ENCODE results near the gene PLA2G6. TPM values are rescaled to one million over a fixed set of nuclear protein-coding genes. Genes with fewer than 3 reads are reported as not detected.

Gene PLA2G6
- total RNA-seq, 1 donor: 19.7 TPM

GRCh38 chr22:38220163-38220562 is 38.5 kb upstream of the PLA2G6 start:
- H3K9me3 ChIP-seq (ENCODE audit: low read depth, low read length): no peaks in the 10 kb centered on the region
- peaks cover 19% of the 10 kb centered on the region for H3K4me1 ChIP-seq (ENCODE audit: insufficient read depth, low read length)
- H3K27me3 ChIP-seq (ENCODE audit: insufficient read depth, low read length): no peaks in the 10 kb centered on the region
- H3K4me3 ChIP-seq (ENCODE audit: low read length): no peak overlapping the region

- no peaks in the 10 kb centered on the region for H3K9me3 ChIP-seq (ENCODE audit: low read depth, low read length)
- no peaks in the 10 kb centered on the region for H3K27me3 ChIP-seq (ENCODE audit: insufficient read depth, low read length)
- H3K4me1 ChIP-seq (ENCODE audit: insufficient read depth, low read length): peaks cover 19% of the 10 kb centered on the region
- H3K4me3 ChIP-seq (ENCODE audit: low read length): no peak overlapping the region
Observed at GRCh38 chr22:38219632-38220031, 38.0 kb upstream of the PLA2G6 start.

- no peaks in the 10 kb centered on the region for H3K27me3 ChIP-seq (ENCODE audit: insufficient read depth, low read length)
- H3K4me1 ChIP-seq (ENCODE audit: insufficient read depth, low read length): peaks cover 25% of the 10 kb centered on the region
- H3K9me3 ChIP-seq (ENCODE audit: low read depth, low read length): no peaks in the 10 kb centered on the region
Observed at GRCh38 chr22:38218661-38219622, 37.3 kb upstream of the PLA2G6 start.

GRCh38 chr22:38215156-38216038 is 33.8 kb upstream of the PLA2G6 start:
- Histone ChIP-seq H3K4me3 (ENCODE audit: low read length) (no peak overlapping the region), H3K27me3 (ENCODE audit: insufficient read depth, low read length) (no peaks in the 10 kb centered on the region), H3K4me1 (ENCODE audit: insufficient read depth, low read length) (peaks cover 37% of the 10 kb centered on the region), H3K9me3 (ENCODE audit: low read depth, low read length) (no peaks in the 10 kb centered on the region)

More at GRCh38 chr22:38218661-38219622, 37.3 kb upstream of the PLA2G6 start:
- no peak overlapping the region for H3K4me3 ChIP-seq (ENCODE audit: low read length)

- Histone ChIP-seq H3K4me3 (ENCODE audit: low read length) (peak overlapping the region; percentile 2), H3K27me3 (ENCODE audit: insufficient read depth, low read length) (no peaks in the 10 kb centered on the region), H3K4me1 (ENCODE audit: insufficient read depth, low read length) (peaks cover 32% of the 10 kb centered on the region), H3K9me3 (ENCODE audit: low read depth, low read length) (no peaks in the 10 kb centered on the region)
Observed at GRCh38 chr22:38214302-38215056, 32.8 kb upstream of the PLA2G6 start.

GRCh38 chr22:38213990-38214301 is 32.3 kb upstream of the PLA2G6 start:
- no peak overlapping the region for H3K4me3 ChIP-seq (ENCODE audit: low read length)

GRCh38 chr22:38213319-38213989 is 31.8 kb upstream of the PLA2G6 start:
- Histone ChIP-seq H3K9me3 (ENCODE audit: low read depth, low read length) (no peaks in the 10 kb centered on the region), H3K4me1 (ENCODE audit: insufficient read depth, low read length) (peaks cover 21% of the 10 kb centered on the region), H3K27me3 (ENCODE audit: insufficient read depth, low read length) (no peaks in the 10 kb centered on the region), H3K4me3 (ENCODE audit: low read length) (no peak overlapping the region)

More at GRCh38 chr22:38213990-38214301, 32.3 kb upstream of the PLA2G6 start:
- H3K9me3 ChIP-seq (ENCODE audit: low read depth, low read length): no peaks in the 10 kb centered on the region
- H3K27me3 ChIP-seq (ENCODE audit: insufficient read depth, low read length): no peaks in the 10 kb centered on the region
- peaks cover 26% of the 10 kb centered on the region for H3K4me1 ChIP-seq (ENCODE audit: insufficient read depth, low read length)

GRCh38 chr22:38212442-38212841 is 30.8 kb upstream of the PLA2G6 start:
- no peaks in the 10 kb centered on the region for H3K9me3 ChIP-seq (ENCODE audit: low read depth, low read length)
- H3K4me3 ChIP-seq (ENCODE audit: low read length): no peak overlapping the region
- peaks cover 18% of the 10 kb centered on the region for H3K4me1 ChIP-seq (ENCODE audit: insufficient read depth, low read length)
- H3K27me3 ChIP-seq (ENCODE audit: insufficient read depth, low read length): no peaks in the 10 kb centered on the region

GRCh38 chr22:38211556-38211955 is 29.9 kb upstream of the PLA2G6 start:
- H3K27me3 ChIP-seq (ENCODE audit: insufficient read depth, low read length): no peaks in the 10 kb centered on the region
- H3K9me3 ChIP-seq (ENCODE audit: low read depth, low read length): no peaks in the 10 kb centered on the region
- H3K4me1 ChIP-seq (ENCODE audit: insufficient read depth, low read length): peaks cover 18% of the 10 kb centered on the region
- H3K4me3 ChIP-seq (ENCODE audit: low read length): no peak overlapping the region

- H3K27me3 ChIP-seq (ENCODE audit: insufficient read depth, low read length): no peaks in the 10 kb centered on the region
- H3K4me3 ChIP-seq (ENCODE audit: low read length): no peak overlapping the region
- H3K4me1 ChIP-seq (ENCODE audit: insufficient read depth, low read length): peaks cover 24% of the 10 kb centered on the region
- H3K9me3 ChIP-seq (ENCODE audit: low read depth, low read length): no peaks in the 10 kb centered on the region
Observed at GRCh38 chr22:38208551-38208968, 26.9 kb upstream of the PLA2G6 start.

GRCh38 chr22:38207898-38208432 is 26.3 kb upstream of the PLA2G6 start:
- Histone ChIP-seq H3K4me3 (ENCODE audit: low read length) (no peak overlapping the region), H3K4me1 (ENCODE audit: insufficient read depth, low read length) (peaks cover 24% of the 10 kb centered on the region), H3K9me3 (ENCODE audit: low read depth, low read length) (no peaks in the 10 kb centered on the region), H3K27me3 (ENCODE audit: insufficient read depth, low read length) (no peaks in the 10 kb centered on the region)

GRCh38 chr22:38205261-38206128 is 23.9 kb upstream of the PLA2G6 start:
- Histone ChIP-seq H3K4me3 (ENCODE audit: low read length) (no peak overlapping the region), H3K27me3 (ENCODE audit: insufficient read depth, low read length) (no peaks in the 10 kb centered on the region), H3K9me3 (ENCODE audit: low read depth, low read length) (no peaks in the 10 kb centered on the region), H3K4me1 (ENCODE audit: insufficient read depth, low read length) (peaks cover 33% of the 10 kb centered on the region)

GRCh38 chr22:38204784-38205183 is 23.2 kb upstream of the PLA2G6 start:
- Histone ChIP-seq H3K4me3 (ENCODE audit: low read length) (no peak overlapping the region), H3K4me1 (ENCODE audit: insufficient read depth, low read length) (peaks cover 38% of the 10 kb centered on the region), H3K27me3 (ENCODE audit: insufficient read depth, low read length) (no peaks in the 10 kb centered on the region), H3K9me3 (ENCODE audit: low read depth, low read length) (no peaks in the 10 kb centered on the region)
